ENCODE results near the gene OR6Y1. TPM values are rescaled to one million over a fixed set of nuclear protein-coding genes. Genes with fewer than 3 reads are reported as not detected.

The OR6Y1 gene
- polyA plus RNA-seq, 2 of the 4 experiments (the other 2 are of a cell fraction) = not detected

DNA sequence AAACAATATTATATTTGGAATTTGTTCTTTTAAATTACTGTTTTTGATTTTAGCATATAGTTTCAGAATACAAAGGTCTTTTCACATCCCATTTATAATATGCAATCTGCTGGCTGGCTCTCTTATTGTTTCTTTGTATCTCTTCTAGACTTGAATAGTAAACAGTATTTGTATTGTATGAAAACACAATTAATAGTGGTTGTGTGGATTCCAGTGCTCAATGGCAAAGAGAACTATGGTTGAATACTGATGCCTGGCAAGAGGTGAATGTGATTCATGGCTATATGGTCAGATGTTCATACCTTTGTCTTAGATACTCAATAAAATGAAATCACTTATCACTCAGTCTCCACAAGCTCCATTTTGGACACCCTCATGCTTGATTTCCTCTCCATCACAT lies 37.2 kb downstream of the OR6Y1 start:
- ChIA-PET CTCF (no interaction called here), POLR2A (no interaction called here)
- no peak overlapping the region for H3K4me2 ChIP-seq
- no peaks in the 10 kb centered on the region for H3K9me3 ChIP-seq
- ATAC-seq (no peak), FAIRE-seq (no peak), DNase-seq (ENCODE audit: low read depth in 1 of 2, low spot score in 1 of 2) (no peak)
- no peaks in the 10 kb centered on the region for H3K4me1 ChIP-seq
- H3K27ac ChIP-seq = no peak overlapping the region
- TF ChIP-seq, protein P1, sequence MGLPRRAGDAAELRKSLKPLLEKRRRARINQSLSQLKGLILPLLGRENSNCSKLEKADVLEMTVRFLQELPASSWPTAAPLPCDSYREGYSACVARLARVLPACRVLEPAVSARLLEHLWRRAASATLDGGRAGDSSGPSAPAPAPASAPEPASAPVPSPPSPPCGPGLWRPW (IDR thresholded peaks at IDR 0.05) = no peak
- TF ChIP-seq PBX3 (IDR thresholded peaks at IDR 0.05) = no peak
- no peak overlapping the region for H3K4me3 ChIP-seq

DNA sequence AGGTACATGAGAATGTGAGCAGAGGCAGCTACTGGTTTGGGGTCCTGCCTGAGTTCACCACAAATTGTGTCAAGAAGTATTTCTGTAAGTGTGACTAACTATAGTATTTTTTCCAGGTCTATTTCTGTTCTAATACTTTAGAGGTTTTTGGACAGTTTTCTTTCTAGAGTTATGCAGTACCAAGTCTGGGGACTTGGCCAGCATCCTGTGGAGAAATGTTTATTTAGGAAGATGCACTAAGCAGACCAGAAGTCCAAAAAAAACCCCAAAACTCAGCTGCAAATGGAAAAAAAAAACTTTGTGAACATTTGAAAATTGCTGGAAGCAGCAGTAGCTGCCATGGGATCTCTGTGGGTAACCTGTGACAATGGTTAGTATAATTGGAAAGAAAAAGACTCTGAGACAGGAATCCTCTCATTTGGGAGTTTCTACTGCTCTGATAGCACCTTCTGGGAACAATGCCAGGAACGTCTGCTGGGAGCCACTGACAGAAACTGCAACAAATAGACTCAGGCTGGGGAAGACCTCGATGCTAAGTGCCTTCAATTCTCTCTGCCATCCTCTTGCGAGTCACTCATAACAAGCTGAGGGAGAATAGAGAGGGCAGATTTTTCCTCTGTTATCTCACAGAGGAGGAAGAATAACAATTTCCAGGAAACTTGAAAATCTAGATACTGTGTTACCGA lies 44.6 kb downstream of the OR6Y1 start:
- ATAC-seq (no peak), FAIRE-seq (no peak), DNase-seq (ENCODE audit: low read depth in 1 of 2, low spot score in 1 of 2) (no peak)
- no peak overlapping the region for H3K4me2 ChIP-seq
- H3K27ac ChIP-seq = no peak overlapping the region
- CTCF ChIA-PET = no interaction called here
- no peaks in the 10 kb centered on the region for H3K4me1 ChIP-seq
- 5% methylated on average over 4 of the region's 4 CpGs for WGBS (ENCODE audit: missing lambda C conversion rate)
- TF ChIP-seq FOXS1 (CRISPR knock-in tag; IDR thresholded peaks at IDR 0.05) (no peak), HDAC2 (IDR thresholded peaks at IDR 0.05) (no peak), ZSCAN20 (CRISPR knock-in tag; IDR thresholded peaks at IDR 0.05) (no peak), RFX5 (IDR thresholded peaks at IDR 0.05) (no peak), NR3C1 (IDR thresholded peaks at IDR 0.05) (no peak), NFE2L2 (conservative IDR thresholded peaks at IDR 0.05; ENCODE audit: low read length) (no peak), SMC3 (IDR thresholded peaks at IDR 0.05) (no peak), HOXA7 (CRISPR knock-in tag; IDR thresholded peaks at IDR 0.05) (no peak)
- POLR2A ChIA-PET = no interaction called here
- H3K9me3 ChIP-seq = no peaks in the 10 kb centered on the region
- H3K4me3 ChIP-seq = no peak overlapping the region

GRCh38 chr1:158507511-158507910 lies 46.7 kb downstream of the OR6Y1 start:
- no peak overlapping the region for H3K4me3 ChIP-seq
- POLR2A ChIA-PET = no interaction called here
- TF ChIP-seq PHF8 (IDR thresholded peaks at IDR 0.05; ENCODE audit: borderline replicate concordance, low read depth) (no peak), MAFK (IDR thresholded peaks at IDR 0.05; ENCODE audit: partially characterized antibody) (peak; percentile 55), NFE2L2 (conservative IDR thresholded peaks at IDR 0.05; ENCODE audit: low read length) (peak; percentile 59; the same call in 1 of the 2 replicates), JUN (IDR thresholded peaks at IDR 0.05) (no peak)
- DNase-seq (ENCODE audit: low read depth in 1 of 2, low spot score in 1 of 2) (no peak), ATAC-seq (no peak), FAIRE-seq (no peak)
- no peaks in the 10 kb centered on the region for H3K9me3 ChIP-seq
- WGBS (ENCODE audit: missing lambda C conversion rate) = 0% methylated on average over 2 of the region's 2 CpGs
- CTCF ChIA-PET = interaction anchor here (1.0 kb wide), 1 partner anchor 20 kb away, joined by 3 read pairs; no protein-coding TSS in a partner anchor
- H3K27ac ChIP-seq = no peak overlapping the region
- H3K4me1 ChIP-seq = no peaks in the 10 kb centered on the region
- no peak overlapping the region for H3K4me2 ChIP-seq

- FAIRE-seq (no peak), DNase-seq (ENCODE audit: low read depth in 1 of 2, low spot score in 1 of 2) (peak in 1 of 2 experiments; percentile 7), ATAC-seq (0 out of 6 replicates have a peak, but pooled peaks of 1 of the 2 experiments have one; percentile 47)
- Histone ChIP-seq H3K4me3 (no peak overlapping the region), H3K4me2 (no peak overlapping the region), H3K4me1 (no peaks in the 10 kb centered on the region), H3K9me3 (no peaks in the 10 kb centered on the region), H3K27ac (no peak overlapping the region)
- ChIA-PET POLR2A (no interaction called here), CTCF (interaction anchor here (0.7 to 1.0 kb wide), 3 partner anchors 19 to 480 kb away, joined by 3 to 4 read pairs (median 3); no protein-coding TSS in a partner anchor)
- no peak for TF ChIP-seq HOXB5 (CRISPR knock-in tag; IDR thresholded peaks at IDR 0.05)
- no peak for TF ChIP-seq HDAC2 (IDR thresholded peaks at IDR 0.05)
- TF ChIP-seq PBX3 (IDR thresholded peaks at IDR 0.05) = no peak
- TF ChIP-seq KDM1A (IDR thresholded peaks at IDR 0.05; ENCODE audit: low read depth) = no peak
- TF ChIP-seq, protein P1 (IDR thresholded peaks at IDR 0.05) = no peak
- TF ChIP-seq RAD21 (conservative IDR thresholded peaks at IDR 0.05 in 1 of 2, IDR thresholded peaks at IDR 0.05 in 1 of 2) = peak in 1 of 2 experiments; percentile 36; a peak in 2 of 5 replicates
- WGBS (ENCODE audit: missing lambda C conversion rate) = 0% methylated on average over 1 of the region's 1 CpG
These were observed 47.7 kb downstream of the OR6Y1 start for GRCh38 chr1:158506369-158506987.
